Mammary epithelial cell (primary cell): ENCODE results near the gene RBM20.

ENCODE experiments used
- CTCF ChIP-seq, 2 donors: IDR thresholded peaks in 1 of 2; conservative IDR thresholded peaks in 1 of 2; 2 replicates each; pipeline ENCODE4 v1.5.1; 2011 to 2012; ENCODE audit warnings: inconsistent platforms in 2 of 2, low read length in 2 of 2, mild to moderate bottlenecking in 2 of 2, control low read depth in 1 of 2, low read depth in 1 of 2; ENCODE audit not compliant: insufficient read depth in 1 of 2; ENCODE audit errors: extremely low read depth in 1 of 2
- EZH2 ChIP-seq: IDR thresholded peaks from 2 replicates; pipeline ENCODE4 v1.6.1; 2012; ENCODE audit warnings: low read length, inconsistent platforms, borderline replicate concordance

DNA sequence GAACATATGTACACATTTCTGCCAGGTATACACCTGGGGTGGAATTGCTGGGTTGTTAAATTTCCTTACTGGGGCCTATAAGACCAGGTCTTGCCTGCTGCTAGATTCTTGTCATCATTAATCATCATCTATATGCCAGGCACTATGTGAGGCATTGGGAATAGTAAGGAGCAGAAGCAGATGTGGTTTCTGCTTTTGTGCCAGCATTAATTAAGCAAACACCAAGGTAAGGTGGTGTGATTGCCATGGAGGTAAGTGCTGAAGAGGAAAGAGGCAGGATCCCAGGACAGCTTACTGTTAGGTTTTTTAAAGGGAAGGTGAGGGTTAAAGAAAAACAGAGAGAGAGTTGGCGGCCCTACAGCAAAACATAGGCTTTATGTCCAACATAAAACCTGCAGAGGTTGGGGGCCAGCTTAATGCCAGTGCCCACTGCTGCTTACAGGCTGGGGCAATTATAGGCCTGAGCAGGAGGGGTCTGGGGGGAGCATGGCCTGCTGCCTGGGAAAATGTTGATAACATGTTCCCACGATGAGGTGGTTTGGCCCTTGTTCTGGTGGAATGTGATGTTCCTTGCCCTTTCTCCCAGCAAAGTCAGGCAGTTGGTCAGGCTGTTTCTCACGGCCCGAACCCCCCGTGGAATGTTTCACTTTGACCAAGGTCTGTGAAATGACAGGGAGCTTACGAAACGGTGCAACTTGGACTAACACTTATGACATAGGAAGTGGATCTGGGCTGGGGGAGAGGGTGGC is 93.9 kb downstream of the RBM20 start:
- TF ChIP-seq CTCF (conservative IDR thresholded peaks at IDR 0.05 in 1 of 2, IDR thresholded peaks at IDR 0.05 in 1 of 2; ENCODE audit: extremely low read depth in 1 of 2, insufficient read depth in 1 of 2, low read depth in 1 of 2, low read length in 2 of 2) (no peak), EZH2 (no peak)
